DMS53 treated with DMSO at 0.1 percent for 48 hours (cell line): Measurements from ENCODE around the gene ELOF1.

Source experiments
- DNase-seq: peaks from one replicate; lab custom pipeline; 2025; ENCODE audit not compliant: unreplicated experiment; lab: John Stamatoyannopoulos, UW

The ELOF1 gene

DNA sequence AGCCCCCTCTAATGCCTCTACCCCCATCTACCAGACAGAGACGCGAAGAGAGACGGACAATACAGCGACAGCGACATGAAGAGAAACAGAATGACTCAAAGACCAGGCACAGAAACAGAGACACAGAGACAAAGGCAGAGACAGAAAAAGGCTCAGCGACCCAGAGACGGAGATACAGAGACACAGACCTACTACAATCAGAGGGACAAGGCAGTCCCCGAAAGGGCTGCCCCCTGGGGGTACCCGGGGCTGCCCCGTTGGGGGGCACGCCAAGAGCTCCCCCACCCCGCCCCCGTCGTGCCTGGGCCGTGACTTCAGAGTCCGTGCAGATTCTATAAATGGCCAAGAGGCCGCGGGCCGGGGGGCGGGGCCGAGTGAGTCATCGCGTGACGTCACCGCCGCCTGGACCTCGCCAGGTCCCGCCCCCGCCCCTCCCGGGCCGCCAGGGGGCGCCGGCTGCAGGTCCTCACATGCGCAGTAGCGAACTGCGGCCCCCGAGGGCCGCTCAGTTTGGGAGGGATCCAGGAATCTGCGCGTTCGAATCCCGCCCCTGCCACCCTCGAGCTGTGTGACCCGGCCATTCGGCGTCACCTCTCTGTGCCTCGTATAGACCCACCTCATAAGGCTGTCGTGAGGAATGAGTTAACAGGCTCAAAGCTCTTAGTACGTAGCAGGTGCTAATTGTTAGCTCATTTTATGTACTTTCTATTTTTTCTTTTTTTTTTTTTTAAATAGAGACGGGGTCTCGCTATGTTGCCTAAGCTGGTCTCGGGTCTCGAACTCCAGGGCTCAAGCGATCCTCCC lies 23.0 kb downstream of the ELOF1 start:
- DNase-seq: peak; percentile 59

DNA sequence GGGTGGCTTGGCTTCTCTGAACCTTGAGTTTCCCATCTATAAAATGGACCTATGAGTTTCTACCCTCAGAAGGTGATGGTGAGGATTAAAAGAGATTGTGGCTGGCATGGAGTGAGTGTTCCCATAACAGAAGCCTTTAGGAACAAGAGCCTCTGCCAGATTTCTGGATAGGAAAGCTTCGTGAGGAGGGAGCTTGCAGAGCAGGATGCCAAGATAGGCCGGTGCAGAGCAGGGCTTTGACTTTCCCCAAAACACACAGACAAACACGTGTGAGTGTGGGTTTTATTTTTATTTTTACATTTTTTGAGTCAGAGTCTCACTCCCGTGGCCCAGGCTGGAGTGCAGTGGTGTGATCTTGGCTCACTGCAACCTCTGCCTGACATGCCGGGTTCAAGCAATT lies 24.1 kb downstream of the ELOF1 start:
- no peak for DNase-seq

DNA sequence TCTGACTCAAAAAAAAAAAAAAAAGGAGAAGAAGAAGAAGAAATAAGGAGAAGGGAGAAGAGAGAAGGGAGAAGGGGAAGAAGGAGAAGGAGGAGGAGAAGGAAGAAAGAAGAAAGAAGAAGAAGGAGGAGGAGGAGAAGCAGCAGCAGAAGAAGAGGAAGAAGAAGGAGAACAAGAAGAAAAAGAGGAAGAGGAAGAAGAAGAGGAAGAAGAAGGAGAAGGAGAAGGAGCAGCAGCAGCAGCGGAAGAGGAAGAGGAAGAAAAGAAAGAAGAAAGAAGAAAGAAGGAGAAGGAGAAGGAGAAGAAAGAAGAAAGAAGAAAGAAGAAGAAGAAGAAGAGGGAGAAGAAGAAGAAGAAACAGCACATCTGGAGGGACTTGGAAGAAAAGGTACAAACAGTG lies 24.5 kb downstream of the ELOF1 start:
- DNase-seq: no peak

DNA sequence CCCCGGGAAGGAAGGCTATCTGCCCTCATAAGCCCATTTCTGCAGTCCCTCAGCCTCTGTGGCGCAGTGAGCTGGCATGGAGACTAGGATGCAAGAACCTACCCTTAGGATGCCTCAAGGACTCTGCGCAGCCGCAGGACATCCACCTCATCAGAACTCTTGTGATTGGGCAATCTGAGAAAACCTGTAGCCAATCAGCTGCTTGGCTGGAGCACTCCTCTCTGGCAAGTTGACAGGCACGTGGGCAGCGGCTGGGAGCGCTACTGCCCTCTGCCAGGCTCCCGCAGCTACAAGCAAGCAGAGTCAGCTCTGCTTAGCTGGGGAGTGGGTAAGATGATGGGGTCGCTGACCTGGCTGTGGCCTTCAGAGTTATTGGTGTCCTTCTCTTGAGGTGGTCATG lies 28.6 kb downstream of the ELOF1 start:
- DNase-seq: peak; percentile 89

DNA sequence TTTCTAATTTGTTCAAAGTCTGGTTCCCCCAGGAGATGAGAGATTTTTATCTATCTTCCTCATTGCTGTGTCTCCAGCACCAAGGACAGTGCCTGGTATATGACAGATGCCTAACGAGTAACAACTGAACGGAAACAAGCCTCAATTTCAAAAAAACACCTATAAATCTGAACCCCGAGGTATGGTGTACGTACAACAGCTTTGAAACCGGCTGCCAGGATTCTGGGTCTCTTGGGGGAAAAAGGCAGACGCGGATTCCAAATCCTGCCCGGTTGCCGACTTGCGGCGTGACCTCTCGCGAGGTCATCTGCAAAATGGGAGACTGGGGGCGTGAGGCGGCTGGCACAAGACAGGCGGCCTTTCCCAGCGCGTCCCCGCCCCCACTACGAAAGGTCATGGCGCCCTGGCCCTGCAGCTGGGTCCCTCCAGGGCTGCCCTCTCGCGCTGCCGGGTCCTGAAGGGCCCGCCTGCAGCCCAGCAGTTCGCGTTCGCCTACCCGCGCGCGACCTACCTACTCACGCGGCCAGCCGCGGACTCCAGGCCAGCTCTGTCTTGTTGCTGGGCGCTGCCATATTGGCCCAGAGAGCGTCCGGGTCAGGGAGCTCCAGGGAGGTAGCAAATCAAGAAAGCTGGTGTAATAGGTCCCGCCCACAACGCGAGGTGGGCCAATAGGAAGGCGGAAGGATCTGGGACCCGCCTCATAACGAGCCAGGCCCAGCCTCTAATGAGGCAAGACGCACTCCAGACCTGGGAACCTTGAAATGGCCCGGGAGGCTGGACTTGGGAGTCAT lies 30.3 kb downstream of the ELOF1 start, which contains the start of gene ECSIT:
ECSIT (minus strand) TSS at position 584 of the 791 bp plus-strand sequence. CDS start 9,964 bp downstream, outside the sequence.
- DNase-seq: peak; percentile 91

DNA sequence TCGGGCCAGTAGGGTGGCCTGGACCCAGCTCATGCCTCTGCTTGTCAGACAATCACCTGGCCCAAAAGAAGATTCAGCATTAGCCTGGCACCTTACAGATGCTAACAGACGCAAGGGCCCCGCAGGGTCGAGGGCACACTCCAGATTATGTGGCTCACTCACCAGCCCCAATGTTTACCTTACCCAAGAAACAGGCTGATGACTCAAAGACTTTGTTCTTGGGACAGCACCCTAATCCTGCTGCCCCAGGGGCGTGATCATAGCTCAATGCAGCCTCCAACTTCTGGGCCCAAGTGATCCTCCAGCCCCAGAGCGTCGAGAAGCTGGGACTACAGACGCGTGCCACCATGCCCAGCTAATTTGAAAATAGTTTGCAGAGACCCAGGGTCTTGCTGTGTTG lies 39.9 kb downstream of the ELOF1 start:
- no peak for DNase-seq

DNA sequence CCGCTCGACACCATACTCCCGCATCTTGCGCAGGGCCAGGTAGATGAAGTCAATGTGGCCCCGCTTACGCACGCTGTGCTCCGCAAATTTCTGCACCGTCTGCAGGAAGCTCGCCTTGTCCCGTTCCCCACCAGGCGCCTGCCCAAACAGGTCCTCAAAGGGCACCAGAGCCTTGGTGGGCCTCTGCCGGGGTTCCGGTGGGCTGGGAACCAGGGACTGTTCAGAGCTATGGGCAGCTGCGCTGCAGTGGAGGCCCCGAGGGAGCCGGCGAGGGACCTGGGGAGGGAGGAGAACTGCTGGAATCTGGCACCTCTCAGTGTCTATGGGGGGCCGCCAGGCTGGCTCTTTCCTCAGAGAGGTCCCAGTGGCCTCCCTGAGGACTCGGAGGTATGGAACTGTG lies 45.1 kb downstream of the ELOF1 start:
- DNase-seq: no peak

DNA sequence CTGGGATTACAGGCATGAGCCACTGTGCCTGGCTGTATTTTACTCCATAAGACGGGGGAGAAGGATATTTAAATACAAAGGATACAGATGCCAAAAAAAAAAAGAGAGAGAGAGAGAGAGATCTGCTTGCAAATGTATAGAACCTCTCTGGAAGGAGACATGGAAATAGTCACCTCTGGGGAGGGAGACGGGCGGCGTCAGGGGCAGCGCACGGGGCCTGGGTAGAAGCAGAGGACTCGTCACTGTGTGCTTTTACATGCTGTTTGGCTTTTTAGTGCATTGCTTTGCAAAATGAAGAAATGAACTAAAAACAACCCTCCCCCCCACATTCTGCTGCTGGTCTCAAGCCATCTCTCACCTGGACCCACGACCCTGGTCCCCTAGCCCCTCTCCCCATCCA lies 48.6 kb downstream of the ELOF1 start:
- no peak for DNase-seq

DNA sequence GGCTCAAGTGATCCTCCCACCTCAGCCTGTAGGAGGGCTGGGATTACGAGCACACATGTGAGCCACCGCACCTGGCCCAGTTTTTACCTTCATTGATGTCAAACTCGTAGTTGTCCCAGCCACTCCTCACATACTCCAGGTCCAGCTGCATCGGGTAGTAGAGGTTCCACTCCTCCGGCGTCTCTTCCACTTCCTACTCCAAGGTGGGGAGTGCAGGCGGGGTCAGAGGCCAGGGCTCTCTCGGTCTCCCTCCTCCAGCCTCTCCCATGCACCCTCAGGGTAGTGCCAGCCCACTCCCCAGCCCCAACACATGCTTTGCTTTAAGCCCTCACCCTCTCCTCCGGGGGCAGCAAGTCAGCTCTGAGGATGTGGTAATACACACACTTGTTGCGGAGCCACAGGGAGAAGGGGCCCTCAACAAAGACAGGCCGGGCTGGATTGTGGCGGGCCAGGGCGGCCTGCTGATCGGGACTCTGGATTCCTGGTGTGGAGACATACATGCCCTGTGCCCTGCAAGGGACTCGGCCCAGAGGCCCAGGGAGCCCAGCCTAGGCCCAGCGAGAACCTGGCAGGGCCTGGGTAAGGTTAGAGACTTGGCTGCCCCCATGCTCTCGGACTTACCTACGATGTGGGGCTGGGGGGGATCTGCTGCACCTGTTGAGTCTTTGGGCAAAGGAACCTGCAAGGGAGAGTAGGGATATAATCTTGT lies 51.5 kb downstream of the ELOF1 start:
- DNase-seq: no peak

DNA sequence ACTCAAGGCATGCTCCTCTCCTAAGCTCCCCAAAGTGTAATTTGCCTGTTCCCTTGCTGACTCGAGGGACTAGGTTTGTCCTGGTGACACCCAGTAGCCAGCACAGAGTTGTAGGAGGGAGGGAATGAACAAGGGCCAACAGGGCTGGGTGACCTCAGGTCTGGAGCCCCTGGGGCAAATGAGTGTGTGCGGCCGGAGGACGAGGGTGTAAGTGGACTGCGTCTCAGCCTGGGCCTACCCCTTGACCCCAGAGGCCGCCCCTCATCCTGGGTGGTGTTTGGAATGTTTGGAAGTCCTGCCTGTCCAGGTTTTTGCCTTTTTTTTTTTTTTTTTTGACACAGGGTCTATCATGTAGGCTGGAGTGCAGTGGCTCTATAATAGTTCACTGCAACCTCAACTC lies 52.1 kb downstream of the ELOF1 start:
- no peak for DNase-seq

DNA sequence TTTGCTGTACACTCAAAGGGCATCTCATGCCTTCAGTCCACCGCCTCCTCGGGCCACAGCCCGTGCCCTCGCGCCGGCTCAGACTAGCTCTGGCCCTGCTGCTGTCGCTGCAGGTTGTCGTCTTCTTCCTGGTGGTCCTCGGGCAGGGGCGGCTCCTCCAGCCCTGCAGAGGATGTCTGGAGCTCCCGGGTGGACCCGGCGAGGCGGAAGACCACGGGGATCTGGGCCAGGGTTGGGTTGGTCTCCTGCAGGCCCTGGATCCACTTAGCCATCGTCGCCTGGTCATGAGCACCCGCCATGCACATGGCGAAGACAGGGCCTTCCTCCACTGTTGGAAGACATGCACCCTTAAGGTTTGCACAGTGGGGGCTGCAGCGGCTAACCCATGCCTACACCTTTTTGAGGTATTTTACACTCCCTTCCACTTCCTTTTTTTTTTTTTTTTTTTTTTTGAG lies 52.9 kb downstream of the ELOF1 start:
- DNase-seq: no peak

DNA sequence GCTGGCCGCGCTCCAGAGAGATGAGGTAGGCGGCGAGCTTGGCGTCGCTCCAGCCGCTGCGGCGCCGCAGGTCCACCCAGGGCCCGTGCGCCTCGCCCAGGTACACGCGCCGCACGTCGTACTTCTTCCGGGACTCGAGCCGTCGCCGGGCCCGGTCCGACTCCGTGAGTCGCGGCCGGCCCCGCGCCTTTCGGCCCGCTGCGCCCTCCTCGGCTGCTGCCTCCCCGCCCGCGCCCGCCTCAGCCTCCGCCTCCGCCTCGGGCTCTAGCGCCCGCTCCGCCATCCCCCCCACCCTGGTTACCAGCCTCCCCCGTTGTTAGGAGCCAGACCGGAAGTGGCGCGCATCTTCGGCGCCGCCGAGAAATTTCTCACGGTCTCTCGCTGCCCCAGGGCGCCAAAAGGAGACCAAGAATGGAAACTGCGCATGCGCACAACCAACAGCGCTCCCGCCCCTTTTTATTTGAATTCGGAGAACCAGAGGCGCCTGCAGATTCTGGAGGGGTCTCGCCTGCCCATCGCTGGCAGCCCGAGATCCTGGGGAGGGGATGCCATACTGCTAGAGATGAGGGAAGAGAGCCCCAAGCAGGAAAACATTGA lies 53.4 kb downstream of the ELOF1 start, which contains the start of gene ZNF653:
ZNF653 (minus strand) TSS at position 336 of the 597 bp plus-strand sequence; CDS start at position 283, 53 bp downstream.
- peak; percentile 77 for DNase-seq

DNA sequence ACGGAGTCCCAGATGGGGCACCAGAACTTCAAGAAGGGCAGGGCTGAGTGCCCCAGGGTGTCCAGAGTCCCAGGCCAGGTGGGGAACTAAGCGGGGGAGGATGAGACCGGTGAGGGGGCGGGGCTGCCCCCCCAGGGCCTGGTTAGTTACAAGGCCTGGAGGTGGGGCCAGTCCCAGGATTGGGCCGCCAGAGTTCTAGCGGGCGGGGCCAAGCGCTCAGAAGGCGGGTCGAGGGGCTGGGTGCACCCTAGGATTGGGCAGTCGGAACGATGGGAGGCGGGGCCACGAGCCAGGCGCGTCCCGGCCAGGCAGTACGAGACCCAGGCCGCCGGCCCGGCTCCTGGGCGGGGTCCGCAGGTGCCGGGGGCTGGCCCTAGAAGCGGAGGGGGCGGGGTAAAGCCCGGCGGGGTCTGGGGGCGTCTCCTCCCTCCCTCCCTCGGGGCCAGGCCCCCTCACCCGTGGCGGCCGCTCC lies 54.0 kb downstream of the ELOF1 start:
- peak; percentile 80 for DNase-seq

DNA sequence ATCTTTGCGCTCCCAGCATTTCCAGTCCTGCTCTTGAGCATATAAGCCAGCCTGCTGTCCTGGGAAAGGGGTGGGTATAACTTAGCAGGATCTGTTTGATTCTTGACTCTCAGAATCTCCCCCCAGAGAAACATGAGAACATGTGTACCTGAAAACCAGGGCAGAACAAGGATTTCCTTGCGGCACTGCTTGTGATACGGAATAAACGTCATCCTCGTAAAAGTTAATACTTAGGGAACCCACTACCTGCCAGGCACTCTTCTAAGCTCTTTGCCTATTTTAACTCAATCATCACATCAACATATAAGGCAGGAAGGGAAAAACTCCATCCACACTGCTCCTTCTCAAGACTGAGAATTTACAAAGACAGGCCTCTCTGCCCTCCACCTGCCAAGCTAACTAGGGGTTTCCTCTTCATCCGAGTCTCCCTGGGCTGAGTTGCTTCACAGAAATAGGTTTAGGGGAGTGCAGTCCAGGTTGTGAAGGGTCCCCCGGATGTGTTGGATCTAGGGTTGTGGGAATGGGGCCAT lies 54.5 kb downstream of the ELOF1 start:
- DNase-seq: no peak
